DND-41 (cell line): ENCODE results near the gene TUFM.

Source experiments
- ATAC-seq: fragments of 200-7000 bp; cut with Tn5 transposase; 3 replicates; pipeline ENCODE4 v1.9.1; 2021; ENCODE audit warnings: low read depth; ENCODE audit not compliant: insufficient read depth
- DNase-seq: peaks from one replicate; pipeline ENCODE4 v3.0.0-alpha.2; 2020
- H2AFZ ChIP-seq: 2 replicates; pipeline ENCODE4 v1.6.0; 2012; ENCODE audit warnings: low read depth, low read length
- H3K27ac ChIP-seq: 2 replicates; pipeline ENCODE4 v1.5.1; 2012; ENCODE audit warnings: low read length, inconsistent platforms
- H3K27me3 ChIP-seq: fragments of 200-600 bp; sonication (generic); 2 replicates; pipeline ENCODE4 v1.6.0; 2012; ENCODE audit warnings: low read length, mild to moderate bottlenecking, inconsistent platforms; ENCODE audit not compliant: insufficient read depth, poor library complexity
- H3K36me3 ChIP-seq: 2 replicates; pipeline ENCODE4 v1.5.1; 2012; ENCODE audit warnings: low read length, inconsistent platforms; ENCODE audit not compliant: insufficient read depth
- H3K4me1 ChIP-seq: 2 replicates; pipeline ENCODE4 v1.5.1; 2012; ENCODE audit warnings: mild to moderate bottlenecking, low read length; ENCODE audit not compliant: insufficient read depth
- H3K4me2 ChIP-seq: 2 replicates; pipeline ENCODE4 v1.6.0; 2012; ENCODE audit warnings: mild to moderate bottlenecking, moderate library complexity, low read length, inconsistent platforms; ENCODE audit not compliant: insufficient read depth
- H3K4me3 ChIP-seq, 2 experiments: fragments of 200-600 bp in 1 of 2; shearing (Covaris generic) in 1 of 2; 2 replicates each; pipeline ENCODE4 v1.5.1; 2012 to 2016; ENCODE audit warnings: inconsistent platforms in 2 of 2, low read length in 2 of 2, mild to moderate bottlenecking in 2 of 2, low read depth in 1 of 2, moderate library complexity in 1 of 2
- H3K79me2 ChIP-seq: 2 replicates; pipeline ENCODE4 v1.6.0; 2012; ENCODE audit warnings: low read length, inconsistent platforms; ENCODE audit not compliant: insufficient read depth
- H3K9ac ChIP-seq: 2 replicates; pipeline ENCODE4 v1.6.0; 2012; ENCODE audit warnings: low read depth, mild to moderate bottlenecking, inconsistent platforms, low read length, moderate library complexity
- H3K9me3 ChIP-seq: 2 replicates; pipeline ENCODE4 v1.5.1; 2012; ENCODE audit warnings: low read length, moderate library complexity, mild to moderate bottlenecking, inconsistent platforms; ENCODE audit not compliant: insufficient read depth, severe bottlenecking
- H4K20me1 ChIP-seq: 2 replicates; pipeline ENCODE4 v1.6.0; 2012; ENCODE audit warnings: low read length; ENCODE audit not compliant: insufficient read depth
- EZH2 ChIP-seq: IDR thresholded peaks from 3 replicates; pipeline ENCODE4 v1.6.1; 2012; ENCODE audit warnings: borderline replicate concordance, low read depth, mild to moderate bottlenecking, moderate library complexity, low read length, inconsistent platforms; ENCODE audit not compliant: severe bottlenecking
- TF ChIP-seq, protein P1 (sequence below): IDR thresholded peaks from 2 replicates; pipeline ENCODE4 v1.5.1; 2012; ENCODE audit warnings: borderline replicate concordance, low read length, moderate library complexity, mild to moderate bottlenecking; ENCODE audit not compliant: poor library complexity, severe bottlenecking; ENCODE audit errors: extremely low read depth

TUFM gene

DNA sequence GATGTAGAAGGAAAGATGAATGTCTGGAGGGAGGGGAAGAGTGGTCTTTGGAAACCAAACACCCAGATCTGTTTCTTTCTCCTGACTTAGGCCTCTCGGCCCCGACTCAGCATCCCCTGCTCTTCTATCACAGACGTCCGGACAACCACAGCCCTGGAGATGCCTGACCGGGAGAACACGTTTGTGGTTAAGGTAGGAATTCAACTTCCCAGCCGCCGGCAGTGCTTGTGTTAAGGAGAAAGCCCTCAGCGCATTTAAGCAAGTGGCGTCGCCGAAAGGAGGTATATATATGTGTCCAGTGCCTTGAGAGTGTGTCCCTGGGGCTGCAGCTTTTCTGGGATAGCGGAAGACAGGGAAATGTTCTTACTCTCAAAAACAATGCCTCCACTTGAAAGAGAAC lies 21.1 kb upstream of the TUFM start:
- DNase-seq (no peak), ATAC-seq (no peak)
- H3K9ac ChIP-seq: 0 out of 2 replicates have a peak overlapping the region, but pooled peaks have one; percentile 1
- TF ChIP-seq, protein P1, sequence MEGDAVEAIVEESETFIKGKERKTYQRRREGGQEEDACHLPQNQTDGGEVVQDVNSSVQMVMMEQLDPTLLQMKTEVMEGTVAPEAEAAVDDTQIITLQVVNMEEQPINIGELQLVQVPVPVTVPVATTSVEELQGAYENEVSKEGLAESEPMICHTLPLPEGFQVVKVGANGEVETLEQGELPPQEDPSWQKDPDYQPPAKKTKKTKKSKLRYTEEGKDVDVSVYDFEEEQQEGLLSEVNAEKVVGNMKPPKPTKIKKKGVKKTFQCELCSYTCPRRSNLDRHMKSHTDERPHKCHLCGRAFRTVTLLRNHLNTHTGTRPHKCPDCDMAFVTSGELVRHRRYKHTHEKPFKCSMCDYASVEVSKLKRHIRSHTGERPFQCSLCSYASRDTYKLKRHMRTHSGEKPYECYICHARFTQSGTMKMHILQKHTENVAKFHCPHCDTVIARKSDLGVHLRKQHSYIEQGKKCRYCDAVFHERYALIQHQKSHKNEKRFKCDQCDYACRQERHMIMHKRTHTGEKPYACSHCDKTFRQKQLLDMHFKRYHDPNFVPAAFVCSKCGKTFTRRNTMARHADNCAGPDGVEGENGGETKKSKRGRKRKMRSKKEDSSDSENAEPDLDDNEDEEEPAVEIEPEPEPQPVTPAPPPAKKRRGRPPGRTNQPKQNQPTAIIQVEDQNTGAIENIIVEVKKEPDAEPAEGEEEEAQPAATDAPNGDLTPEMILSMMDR: no peak
- TF ChIP-seq EZH2: no peak
- peaks cover 15% of the 10 kb centered on the region; the same call in 1 of the 2 replicates for H4K20me1 ChIP-seq
- H3K4me3 ChIP-seq: no peak overlapping the region
- no peak overlapping the region for H3K27ac ChIP-seq
- no peak overlapping the region for H3K4me2 ChIP-seq
- H3K9me3 ChIP-seq: no peaks in the 10 kb centered on the region
- no peak overlapping the region for H2AFZ ChIP-seq
- H3K27me3 ChIP-seq: no peaks in the 10 kb centered on the region
- H3K4me1 ChIP-seq: peaks cover 23% of the 10 kb centered on the region
- peaks cover 60% of the 10 kb centered on the region for H3K36me3 ChIP-seq
- H3K79me2 ChIP-seq: peaks cover 53% of the 10 kb centered on the region

DNA sequence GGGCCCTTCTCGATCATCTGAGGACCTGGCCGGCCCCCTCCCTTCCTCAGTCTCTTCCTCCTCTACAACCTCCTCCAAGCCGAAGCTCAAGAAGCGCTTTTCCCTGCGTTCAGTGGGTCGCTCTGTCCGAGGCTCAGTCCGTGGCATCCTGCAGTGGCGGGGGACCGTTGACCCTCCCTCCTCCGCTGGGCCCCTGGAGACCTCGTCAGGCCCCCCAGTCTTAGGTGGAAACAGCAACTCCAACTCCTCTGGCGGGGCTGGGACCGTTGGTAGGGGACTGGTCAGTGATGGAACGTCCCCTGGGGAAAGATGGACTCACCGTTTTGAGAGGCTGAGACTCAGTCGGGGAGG lies 20.3 kb upstream of the TUFM start:
- Histone ChIP-seq H4K20me1 (peaks cover 11% of the 10 kb centered on the region; the same call in 1 of the 2 replicates), H3K27ac (no peak overlapping the region), H3K36me3 (peaks cover 52% of the 10 kb centered on the region), H2AFZ (no peak overlapping the region), H3K79me2 (peaks cover 59% of the 10 kb centered on the region), H3K9me3 (no peaks in the 10 kb centered on the region), H3K27me3 (no peaks in the 10 kb centered on the region), H3K4me2 (no peak overlapping the region), H3K9ac (0 out of 2 replicates have a peak overlapping the region, but pooled peaks have one; percentile 1), H3K4me3 (no peak overlapping the region), H3K4me1 (peaks cover 28% of the 10 kb centered on the region)
- ATAC-seq (no peak), DNase-seq (no peak)
- TF ChIP-seq, protein P1: no peak
- TF ChIP-seq EZH2: no peak

GRCh38 chr16:28865722-28866453 lies 19.7 kb upstream of the TUFM start:
- H3K9me3 ChIP-seq: no peaks in the 10 kb centered on the region
- H3K27ac ChIP-seq: no peak overlapping the region
- peaks cover 46% of the 10 kb centered on the region for H3K36me3 ChIP-seq
- no peaks in the 10 kb centered on the region for H3K27me3 ChIP-seq
- H3K4me3 ChIP-seq: 0 out of 4 replicates have a peak overlapping the region, but pooled peaks of 1 of the 2 experiments have one; percentile 80
- peak overlapping the region; percentile 98 for H3K4me2 ChIP-seq
- no peak for TF ChIP-seq EZH2
- TF ChIP-seq, protein P1: no peak
- ATAC-seq: no peak
- peaks cover 59% of the 10 kb centered on the region for H3K79me2 ChIP-seq
- peak overlapping the region; percentile 79; the same call in 1 of the 2 replicates for H3K9ac ChIP-seq
- no peak for DNase-seq
- peaks cover 28% of the 10 kb centered on the region for H3K4me1 ChIP-seq
- H4K20me1 ChIP-seq: peaks cover 11% of the 10 kb centered on the region; the same call in 1 of the 2 replicates
- H2AFZ ChIP-seq: no peak overlapping the region
